PC-3 (cell line): ENCODE measurements around the gene PIM3.
"Not testable (repeated sequence)": the region's sequence is repeated elsewhere in the genome, so short reads cannot be mapped to it uniquely, and the experiment has no call there.

Experiments
- CTCF ChIP-seq: fragments of 300-600 bp; sonication (generic); conservative IDR thresholded peaks from 2 replicates; pipeline ENCODE4 v1.5.1; 2017; ENCODE audit warnings: antibody characterized with exemption, low read depth, mild to moderate bottlenecking, low read length
- EZH2 ChIP-seq: fragments of 300-600 bp; sonication (generic); IDR thresholded peaks from one replicate; pipeline ENCODE4 v1.6.1; 2017; ENCODE audit warnings: antibody characterized with exemption, mild to moderate bottlenecking, low read length; ENCODE audit not compliant: unreplicated experiment
- EZH2phosphoT487 ChIP-seq: fragments of 300-600 bp; sonication (generic); IDR thresholded peaks from 2 replicates; pipeline ENCODE4 v1.6.1; 2018; ENCODE audit warnings: mild to moderate bottlenecking, antibody characterized with exemption, low read length, borderline replicate concordance

GRCh38 chr22:49981799-49982198 is 21.2 kb downstream of the PIM3 start:
- not testable (repeated sequence) for TF ChIP-seq CTCF, EZH2phosphoT487, EZH2
